Panc1 (cell line): Measurements from ENCODE around the gene PEPD.

ENCODE experiments used
- CTCF ChIP-seq: fragments of 450-650 bp; IDR thresholded peaks from 2 replicates; pipeline ENCODE4 v1.5.1; 2017; ENCODE audit warnings: mild to moderate bottlenecking
- POLR2AphosphoS5 ChIP-seq: IDR thresholded peaks from 2 replicates; pipeline ENCODE4 v1.6.1; 2012; ENCODE audit warnings: mild to moderate bottlenecking, low read depth, low read length, moderate library complexity
- SIN3A ChIP-seq: IDR thresholded peaks from 2 replicates; pipeline ENCODE4 v1.6.1; 2012; ENCODE audit warnings: low read depth, mild to moderate bottlenecking, low read length, moderate library complexity, borderline replicate concordance; ENCODE audit not compliant: insufficient read depth

GRCh38 chr19:33497778-33498175 is 23.8 kb downstream of the PEPD start:
- TF ChIP-seq CTCF (no peak), POLR2AphosphoS5 (no peak), SIN3A (no peak)
